Stimulated activated CD4-positive, alpha-beta T cell treated with anti-CD3 and anti-CD28 coated beads, Interleukin-2, amount 100 ng/mL, for 48 hours (primary cell): ENCODE measurements around the gene PLCH1.

Source experiments
- DNase-seq, 2 donors: peaks; one replicate each; pipeline ENCODE4 v3.0.0-alpha.2; 2020

PLCH1 gene

GRCh38 chr3:155329513-155330048 is 415.3 kb downstream of the PLCH1 start:
- DNase-seq, result no peak

- no peak for DNase-seq
Observed at GRCh38 chr3:155327871-155328270, 417.0 kb downstream of the PLCH1 start.

- DNase-seq, result no peak
Observed at GRCh38 chr3:155327430-155327829, 417.4 kb downstream of the PLCH1 start.

- DNase-seq, result no peak
Observed at GRCh38 chr3:155326901-155327300, 418.0 kb downstream of the PLCH1 start.

- DNase-seq, result no peak
Observed at GRCh38 chr3:155326244-155326643, 418.6 kb downstream of the PLCH1 start.
